HepG2 (cell line): ENCODE results near the gene FANCG. TPM values are rescaled to one million over a fixed set of nuclear protein-coding genes. Genes with fewer than 3 reads are reported as not detected.
A peak's percentile ranks its signal among the peaks of the same experiment; 100 is the strongest.

Source experiments
- ATRX ChIP-seq: sonication (generic); formaldehyde crosslinking; IDR thresholded peaks from 2 replicates; pipeline ENCODE4 v1.4.0; 2020; ENCODE audit warnings: missing genetic modification reagents, borderline replicate concordance
- DBP ChIP-seq: sonication (generic); formaldehyde crosslinking; IDR thresholded peaks from 2 replicates; pipeline ENCODE4 v1.4.0; 2020; ENCODE audit warnings: missing genetic modification reagents; ENCODE audit errors: not compliant biosample characterization
- ETV5 ChIP-seq: IDR thresholded peaks from 2 replicates; pipeline ENCODE4 v1.6.1; 2018; ENCODE audit warnings: missing biosample characterization, missing genetic modification reagents, inconsistent platforms, borderline replicate concordance
- GPN1 ChIP-seq: sonication (generic); formaldehyde crosslinking; IDR thresholded peaks from 2 replicates; pipeline ENCODE4 v1.5.1; 2020; ENCODE audit warnings: missing genetic modification reagents, borderline replicate concordance
- HMGXB3 ChIP-seq: sonication (generic); formaldehyde crosslinking; IDR thresholded peaks from 2 replicates; pipeline ENCODE4 v1.4.0; 2020; ENCODE audit warnings: missing genetic modification reagents, borderline replicate concordance
- ISL2 ChIP-seq: sonication (generic); formaldehyde crosslinking; IDR thresholded peaks from 2 replicates; pipeline ENCODE4 v1.5.0; 2020; ENCODE audit warnings: missing genetic modification reagents
- RFX3 ChIP-seq: IDR thresholded peaks from 2 replicates; pipeline ENCODE4 v1.6.1; 2016; ENCODE audit warnings: missing biosample characterization, missing genetic modification reagents
- SIN3B ChIP-seq: fragments of 150-350 bp; IDR thresholded peaks from 2 replicates; pipeline ENCODE4 v1.6.1; 2014; ENCODE audit warnings: low read length
- SRSF4 ChIP-seq: fragments of 200-400 bp; formaldehyde crosslinking; IDR thresholded peaks from one replicate; pipeline ENCODE4 v1.6.1; 2018; ENCODE audit warnings: mild to moderate bottlenecking, low read depth, low read length, moderate library complexity; ENCODE audit not compliant: poor library complexity, severe bottlenecking
- SUZ12 ChIP-seq: fragments of 150-350 bp; IDR thresholded peaks from 2 replicates; pipeline ENCODE4 v1.6.1; 2014; ENCODE audit warnings: low read depth, low read length
- TCF7 ChIP-seq: sonication (generic); IDR thresholded peaks from 2 replicates; pipeline ENCODE4 v1.6.1; 2016; ENCODE audit warnings: antibody characterized with exemption, low read depth
- ZBTB3 ChIP-seq: sonication (generic); formaldehyde crosslinking; IDR thresholded peaks from 2 replicates; pipeline ENCODE4 v1.4.0; 2020; ENCODE audit warnings: low read depth, mild to moderate bottlenecking, moderate library complexity, missing genetic modification reagents, borderline replicate concordance
- ZBTB43 ChIP-seq: sonication (generic); formaldehyde crosslinking; conservative IDR thresholded peaks from 2 replicates; pipeline ENCODE4 v1.4.0; 2020; ENCODE audit warnings: missing genetic modification reagents
- ZFP41 ChIP-seq: sonication (generic); formaldehyde crosslinking; IDR thresholded peaks from 2 replicates; pipeline ENCODE4 v1.4.0; 2020; ENCODE audit warnings: mild to moderate bottlenecking, missing genetic modification reagents, borderline replicate concordance
- ZMYM4 ChIP-seq: sonication (generic); formaldehyde crosslinking; IDR thresholded peaks from 2 replicates; pipeline ENCODE4 v1.8.1; 2023; ENCODE audit warnings: mild to moderate bottlenecking, missing genetic modification reagents
- ZNF256 ChIP-seq: sonication (generic); formaldehyde crosslinking; conservative IDR thresholded peaks from 2 replicates; pipeline ENCODE4 v1.4.0; 2020; ENCODE audit warnings: missing genetic modification reagents
- ZNF343 ChIP-seq: sonication (generic); formaldehyde crosslinking; IDR thresholded peaks from 2 replicates; pipeline ENCODE4 v1.4.0; 2020; ENCODE audit warnings: mild to moderate bottlenecking, missing genetic modification reagents
- ZNF562 ChIP-seq: sonication (generic); formaldehyde crosslinking; IDR thresholded peaks from 2 replicates; pipeline ENCODE4 v1.8.0; 2022; ENCODE audit warnings: missing genetic modification reagents, borderline replicate concordance
- ZSCAN29 ChIP-seq: sonication (generic); formaldehyde crosslinking; conservative IDR thresholded peaks from 2 replicates; pipeline ENCODE4 v1.4.0; 2020; ENCODE audit warnings: mild to moderate bottlenecking, missing genetic modification reagents
- polyA plus RNA-seq, 8 experiments: library from polyadenylated mRNA; depleted of rRNA in 3 of 8; stranded (reverse) in 7 of 8; unstranded in 1 of 8; fragments of >200 nt; fragmentation: Illumina TruSeq in 4 of 8; extraction: Trizol in 4 of 8; gene quantifications; 2 replicates each; pipeline versions ENCODE4 v1.2.1 to v1.2.3, GENCODE V29; 2011 to 2016; ENCODE audit warnings: low read depth in 4 of 8, missing spikeins in 1 of 8, mixed read lengths in 1 of 8; ENCODE audit not compliant: insufficient read depth in 1 of 8
- total RNA-seq, 5 experiments: library from RNA; depleted of rRNA; stranded (reverse); fragments of >200 nt; fragmentation: Illumina TruSeq; extraction: Trizol; gene quantifications; 2 replicates each; pipeline ENCODE4 v1.2.3, GENCODE V29; 2016; ENCODE audit warnings: low read depth in 1 of 5
- TF ChIP-seq, protein P1 (sequence below): sonication (generic); formaldehyde crosslinking; IDR thresholded peaks from 2 replicates; pipeline ENCODE4 v1.4.0; 2020; ENCODE audit warnings: mild to moderate bottlenecking, missing genetic modification reagents

The FANCG gene
- total and polyA plus RNA-seq, 2 of the 13 experiments (the other 11 are each of a cell fraction or from before 2014, with no cell fraction given), result 14.4 to 45.1 TPM

GRCh38 chr9:35079426-35080341 is at the start of gene FANCG (continued):
- 0 out of 2 replicates have a peak, but pooled peaks have one; percentile 23 for TF ChIP-seq ETV5 (CRISPR knock-in tag)
- TF ChIP-seq, protein P1, sequence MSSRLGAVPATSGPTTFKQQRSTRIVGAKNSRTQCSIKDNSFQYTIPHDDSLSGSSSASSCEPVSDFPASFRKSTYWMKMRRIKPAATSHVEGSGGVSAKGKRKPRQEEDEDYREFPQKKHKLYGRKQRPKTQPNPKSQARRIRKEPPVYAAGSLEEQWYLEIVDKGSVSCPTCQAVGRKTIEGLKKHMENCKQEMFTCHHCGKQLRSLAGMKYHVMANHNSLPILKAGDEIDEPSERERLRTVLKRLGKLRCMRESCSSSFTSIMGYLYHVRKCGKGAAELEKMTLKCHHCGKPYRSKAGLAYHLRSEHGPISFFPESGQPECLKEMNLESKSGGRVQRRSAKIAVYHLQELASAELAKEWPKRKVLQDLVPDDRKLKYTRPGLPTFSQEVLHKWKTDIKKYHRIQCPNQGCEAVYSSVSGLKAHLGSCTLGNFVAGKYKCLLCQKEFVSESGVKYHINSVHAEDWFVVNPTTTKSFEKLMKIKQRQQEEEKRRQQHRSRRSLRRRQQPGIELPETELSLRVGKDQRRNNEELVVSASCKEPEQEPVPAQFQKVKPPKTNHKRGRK, result no peak
- TF ChIP-seq RFX3, result no peak
- TF ChIP-seq ATRX (CRISPR knock-in tag), result no peak
- 0 out of 2 replicates have a peak, but pooled peaks have one; percentile 4 for TF ChIP-seq HMGXB3
- no peak for TF ChIP-seq GPN1 (CRISPR knock-in tag)
- 0 out of 2 replicates have a peak, but pooled peaks have one; percentile 60 for TF ChIP-seq ZFP41 (CRISPR knock-in tag)
- TF ChIP-seq ZMYM4 (CRISPR knock-in tag), result peak; percentile 52
- peak; percentile 69 for TF ChIP-seq SIN3B
- no peak for TF ChIP-seq ZNF562 (CRISPR knock-in tag)
- peak; percentile 19; the same call in 1 of the 2 replicates for TF ChIP-seq ZBTB43
- no peak for TF ChIP-seq SRSF4
- 0 out of 2 replicates have a peak, but pooled peaks have one; percentile 40 for TF ChIP-seq ZNF343 (CRISPR knock-in tag)
- TF ChIP-seq TCF7, result no peak
- TF ChIP-seq ZBTB3 (CRISPR knock-in tag), result no peak
- TF ChIP-seq ZSCAN29 (CRISPR knock-in tag), result 0 out of 2 replicates have a peak, but pooled peaks have one; percentile 52
- TF ChIP-seq ISL2 (CRISPR knock-in tag), result no peak; the same call in none of the 2 replicates
- TF ChIP-seq ZNF256 (CRISPR knock-in tag), result 0 out of 2 replicates have a peak, but pooled peaks have one; percentile 53
- TF ChIP-seq DBP (CRISPR knock-in tag), result no peak
- TF ChIP-seq SUZ12, result peak; percentile 55; the same call in 1 of the 2 replicates
